ENCODE results near the gene PRPF18. TPM values are rescaled to one million over a fixed set of nuclear protein-coding genes. Genes with fewer than 3 reads are reported as not detected.

The PRPF18 gene
- total and polyA plus RNA-seq, 9 donors: 13.0 to 22.4 (median 18.2) TPM

- H3K4me3 ChIP-seq: no peak overlapping the region
- H3K9me3 ChIP-seq: no peaks in the 10 kb centered on the region
- TF ChIP-seq POLR2A (IDR thresholded peaks at IDR 0.05) (no peak), CTCF (IDR thresholded peaks at IDR 0.05) (no peak), EP300 (IDR thresholded peaks at IDR 0.05) (no peak)
- H3K36me3 ChIP-seq: no peaks in the 10 kb centered on the region
- DNase-seq: no peak
- no peaks in the 10 kb centered on the region for H3K4me1 ChIP-seq (ENCODE audit: insufficient read depth)
- H3K27ac ChIP-seq: no peak overlapping the region
- intact Hi-C loops (cut with DNase I): no loop called here
- 86 to 94% (median 92%) methylated on average over 12 of the region's 12 CpGs for WGBS, 3 donors
- no peaks in the 10 kb centered on the region for H3K27me3 ChIP-seq
These were observed 83.1 kb downstream of the PRPF18 start for GRCh38 chr10:13669901-13670300.

- TF ChIP-seq EP300 (IDR thresholded peaks at IDR 0.05) (no peak), CTCF (IDR thresholded peaks at IDR 0.05) (no peak), POLR2A (IDR thresholded peaks at IDR 0.05) (no peak)
- WGBS, 3 donors: 91 to 95% (median 92%) methylated on average over 10 of the region's 10 CpGs
- no peak for DNase-seq
- intact Hi-C loops (cut with DNase I): no loop called here
- Histone ChIP-seq H3K4me3 (no peak overlapping the region), H3K27ac (no peak overlapping the region), H3K9me3 (no peaks in the 10 kb centered on the region), H3K36me3 (no peaks in the 10 kb centered on the region), H3K27me3 (no peaks in the 10 kb centered on the region), H3K4me1 (ENCODE audit: insufficient read depth) (no peaks in the 10 kb centered on the region)
These were observed 83.5 kb downstream of the PRPF18 start for GRCh38 chr10:13670311-13670710.

GRCh38 chr10:13671904-13672303, 85.1 kb downstream of the PRPF18 start:
- no peaks in the 10 kb centered on the region for H3K27me3 ChIP-seq
- no peaks in the 10 kb centered on the region for H3K4me1 ChIP-seq (ENCODE audit: insufficient read depth)
- TF ChIP-seq EP300 (IDR thresholded peaks at IDR 0.05): no peak
- TF ChIP-seq POLR2A (IDR thresholded peaks at IDR 0.05): no peak
- no peak for TF ChIP-seq CTCF (IDR thresholded peaks at IDR 0.05)
- no peaks in the 10 kb centered on the region for H3K9me3 ChIP-seq
- intact Hi-C loops (cut with DNase I): no loop called here
- WGBS, 3 donors: 93 to 97% (median 93%) methylated on average over 10 of the region's 10 CpGs
- H3K36me3 ChIP-seq: no peaks in the 10 kb centered on the region
- DNase-seq: no peak
- H3K27ac ChIP-seq: no peak overlapping the region
- H3K4me3 ChIP-seq: no peak overlapping the region

GRCh38 chr10:13672548-13672947, 85.8 kb downstream of the PRPF18 start:
- H3K4me3 ChIP-seq: no peak overlapping the region
- H3K27me3 ChIP-seq: no peaks in the 10 kb centered on the region
- no peak for TF ChIP-seq POLR2A (IDR thresholded peaks at IDR 0.05)
- no peak for TF ChIP-seq EP300 (IDR thresholded peaks at IDR 0.05)
- TF ChIP-seq CTCF (IDR thresholded peaks at IDR 0.05): no peak
- intact Hi-C loops (cut with DNase I): no loop called here
- no peaks in the 10 kb centered on the region for H3K9me3 ChIP-seq
- DNase-seq: no peak
- WGBS, 3 donors: 83 to 90% (median 85%) methylated on average over 7 of the region's 7 CpGs
- H3K36me3 ChIP-seq: no peaks in the 10 kb centered on the region
- H3K4me1 ChIP-seq (ENCODE audit: insufficient read depth): no peaks in the 10 kb centered on the region
- H3K27ac ChIP-seq: no peak overlapping the region

- no peaks in the 10 kb centered on the region for H3K27me3 ChIP-seq
- no peaks in the 10 kb centered on the region for H3K9me3 ChIP-seq
- H3K27ac ChIP-seq: no peak overlapping the region
- no peaks in the 10 kb centered on the region for H3K36me3 ChIP-seq
- no peak for DNase-seq
- H3K4me3 ChIP-seq: no peak overlapping the region
- intact Hi-C loops (cut with DNase I): no loop called here
- H3K4me1 ChIP-seq (ENCODE audit: insufficient read depth): no peaks in the 10 kb centered on the region
- 82 to 91% (median 87%) methylated on average over 8 of the region's 8 CpGs for WGBS, 3 donors
- TF ChIP-seq CTCF (IDR thresholded peaks at IDR 0.05): no peak
- TF ChIP-seq POLR2A (IDR thresholded peaks at IDR 0.05): no peak
- no peak for TF ChIP-seq EP300 (IDR thresholded peaks at IDR 0.05)
These were observed 86.4 kb downstream of the PRPF18 start for GRCh38 chr10:13673156-13673555.
